Measurements from ENCODE around the gene NARF.
"Not testable (repeated sequence)": the region's sequence is repeated elsewhere in the genome, so short reads cannot be mapped to it uniquely, and the experiment has no call there.

DNA sequence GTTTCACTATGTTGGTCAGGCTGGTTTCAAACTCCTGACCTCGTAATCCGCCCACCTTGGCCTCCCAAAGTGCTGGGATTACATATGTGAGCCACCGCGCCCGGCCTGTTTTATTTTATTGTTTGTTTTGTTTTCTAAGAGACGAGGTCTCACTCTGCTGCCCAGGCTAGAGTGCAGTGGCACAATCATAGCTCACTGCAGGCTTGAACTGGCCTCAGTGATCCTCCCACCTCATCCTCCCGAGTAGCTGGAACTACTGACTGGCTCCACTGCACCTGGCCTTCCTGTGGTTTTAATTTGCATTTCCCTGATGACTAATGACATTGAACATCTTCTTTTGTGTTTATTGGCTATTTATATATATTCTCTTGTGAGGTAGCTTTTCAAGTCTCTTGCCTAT is 47.9 kb downstream of the NARF start:
- TF ChIP-seq, protein P1, sequence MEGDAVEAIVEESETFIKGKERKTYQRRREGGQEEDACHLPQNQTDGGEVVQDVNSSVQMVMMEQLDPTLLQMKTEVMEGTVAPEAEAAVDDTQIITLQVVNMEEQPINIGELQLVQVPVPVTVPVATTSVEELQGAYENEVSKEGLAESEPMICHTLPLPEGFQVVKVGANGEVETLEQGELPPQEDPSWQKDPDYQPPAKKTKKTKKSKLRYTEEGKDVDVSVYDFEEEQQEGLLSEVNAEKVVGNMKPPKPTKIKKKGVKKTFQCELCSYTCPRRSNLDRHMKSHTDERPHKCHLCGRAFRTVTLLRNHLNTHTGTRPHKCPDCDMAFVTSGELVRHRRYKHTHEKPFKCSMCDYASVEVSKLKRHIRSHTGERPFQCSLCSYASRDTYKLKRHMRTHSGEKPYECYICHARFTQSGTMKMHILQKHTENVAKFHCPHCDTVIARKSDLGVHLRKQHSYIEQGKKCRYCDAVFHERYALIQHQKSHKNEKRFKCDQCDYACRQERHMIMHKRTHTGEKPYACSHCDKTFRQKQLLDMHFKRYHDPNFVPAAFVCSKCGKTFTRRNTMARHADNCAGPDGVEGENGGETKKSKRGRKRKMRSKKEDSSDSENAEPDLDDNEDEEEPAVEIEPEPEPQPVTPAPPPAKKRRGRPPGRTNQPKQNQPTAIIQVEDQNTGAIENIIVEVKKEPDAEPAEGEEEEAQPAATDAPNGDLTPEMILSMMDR (IDR thresholded peaks at IDR 0.05): not testable (repeated sequence)
- not testable (repeated sequence) for TF ChIP-seq EZH2 (IDR thresholded peaks at IDR 0.05; ENCODE audit: borderline replicate concordance, insufficient read depth, low read depth, low read length, poor library complexity, severe bottlenecking)
